Transverse colon (tissue), 4 donors: Measurements from ENCODE around the gene SRMS. TPM values are rescaled to one million over a fixed set of nuclear protein-coding genes. Genes with fewer than 3 reads are reported as not detected.

Experiments used
- DNase-seq: peaks from one replicate; pipeline ENCODE4 v3.0.0-alpha.2; 2019
- H3K27ac ChIP-seq, 4 donors: fragments of 200-600 bp; sonication (generic); 2 replicates each; pipeline ENCODE4 v1.5.1; 2016 to 2018; ENCODE audit warnings: inconsistent platforms in 4 of 4
- H3K27me3 ChIP-seq: fragments of 200-600 bp; sonication (generic); 2 replicates; pipeline ENCODE4 v1.5.1; 2017; ENCODE audit warnings: inconsistent platforms
- H3K36me3 ChIP-seq, 4 donors: fragments of 200-600 bp; sonication (generic); 2 replicates each; pipeline ENCODE4 v1.5.1; 2017 to 2019; ENCODE audit warnings: inconsistent platforms in 4 of 4
- H3K4me1 ChIP-seq, 4 donors: fragments of 200-600 bp; sonication (generic); 2 replicates each; pipeline ENCODE4 v1.5.1; 2017 to 2020; ENCODE audit warnings: inconsistent platforms in 4 of 4
- H3K4me3 ChIP-seq, 4 donors: fragments of 200-600 bp; sonication (generic); 1 replicate in 1 of 4; 2 replicates in 3 of 4; pipeline versions ENCODE4 v1.5.1 to v1.6.1; 2017 to 2019; ENCODE audit warnings: inconsistent platforms in 4 of 4
- H3K9me3 ChIP-seq, 2 donors: fragments of 200-600 bp; sonication (generic); 2 replicates each; pipeline ENCODE4 v1.5.1; 2017 to 2019; ENCODE audit warnings: inconsistent platforms in 2 of 2
- CTCF ChIP-seq, 5 experiments: fragments of 200-600 bp in 3 of 5; fragments of 450-650 bp in 2 of 5; sonication (generic) in 3 of 5; IDR thresholded peaks; 1 replicate in 2 of 5; 2 replicates in 3 of 5; pipeline ENCODE4 v1.5.1; 2016 to 2017; ENCODE audit warnings: antibody characterized with exemption in 5 of 5, inconsistent platforms in 3 of 5, mild to moderate bottlenecking in 2 of 5, moderate library complexity in 1 of 5
- EP300 ChIP-seq: sonication (generic); formaldehyde crosslinking; IDR thresholded peaks from one replicate; pipeline ENCODE4 v1.6.1; 2017; ENCODE audit warnings: antibody characterized with exemption, low read depth
- POLR2A ChIP-seq: fragments of 450-650 bp; IDR thresholded peaks from one replicate; pipeline ENCODE4 v1.6.1; 2016; ENCODE audit warnings: antibody characterized with exemption, mild to moderate bottlenecking, moderate library complexity
- POLR2AphosphoS5 ChIP-seq, 3 donors: sonication (generic); formaldehyde crosslinking; IDR thresholded peaks; one replicate each; pipeline ENCODE4 v1.6.1; 2016; ENCODE audit warnings: antibody characterized with exemption in 3 of 3
- WGBS, 2 donors: methylation state at CpG; one replicate each; pipeline ENCODE4 v1.1.5; 2018; ENCODE audit warnings: low coverage in 1 of 2; 5-methylcytosine and 5-hydroxymethylcytosine counted together
- in situ Hi-C, 4 donors: fragments of 200-750 bp; cut with MboI; loops; one replicate each; pipeline versions ENCODE4 v1.15.0 to v1.15.1; 2017; ENCODE audit warnings: low sequenced_read_pairs in 3 of 4, low pct_ligation_motif_present in 1 of 4, low pct_unique_long_range_greater_than_20kb in 1 of 4
- intact Hi-C: fragments of 100-400 bp; cut with DNase I; formaldehyde crosslinking; loops from one replicate; pipeline ENCODE4 v1.15.1; 2023; ENCODE audit warnings: low total_unique reads
- total RNA-seq, 4 donors: library from RNA; depleted of rRNA; stranded (reverse); fragments of >200 nt; gene quantifications; one replicate each; pipeline ENCODE4 v1.1.0, GENCODE V29; 2016

SRMS gene
- total RNA-seq, 4 donors from 2014 or later, result 0.79 TPM; not detected in 3

- TF ChIP-seq POLR2A, result no peak
- no peak for TF ChIP-seq POLR2AphosphoS5 (IDR thresholded peaks at IDR 0.05)
- TF ChIP-seq EP300, result no peak
- TF ChIP-seq CTCF (IDR thresholded peaks at IDR 0.05), result no peak
- H3K36me3 ChIP-seq, result no peaks in the 10 kb centered on the region
- H3K9me3 ChIP-seq, result no peaks in the 10 kb centered on the region
- H3K4me1 ChIP-seq, result peaks cover 0 to 19% (median 13%) of the 10 kb centered on the region in 4 donors
- no peak overlapping the region for H3K4me3 ChIP-seq
- DNase-seq, result no peak
- H3K27ac ChIP-seq, result no peak overlapping the region
- in situ Hi-C loops (no loop called here), intact Hi-C loops (no loop called here)
- peaks cover 84% of the 10 kb centered on the region for H3K27me3 ChIP-seq
- WGBS, 2 donors, result 60 to 67% methylated on average over 1 to 24 of the region's 24 CpGs
Observed at GRCh38 chr20:63500151-63500901, 47.2 kb downstream of the SRMS start.

- no peak for DNase-seq
- Histone ChIP-seq H3K4me3 (peak overlapping the region in 3 of 4 donors; percentile 19 to 44 (median 29)), H3K27ac (no peak overlapping the region), H3K4me1 (peaks cover 0 to 19% (median 13%) of the 10 kb centered on the region in 4 donors), H3K27me3 (peaks cover 80% of the 10 kb centered on the region), H3K9me3 (no peaks in the 10 kb centered on the region), H3K36me3 (no peaks in the 10 kb centered on the region)
- no peak for TF ChIP-seq POLR2AphosphoS5 (IDR thresholded peaks at IDR 0.05)
- in situ Hi-C loops (no loop called here), intact Hi-C loops (no loop called here)
- 22% methylated on average over 29 of the region's 48 CpGs; no CpG with 5 or more reads in 1 of the 2 donors for WGBS, 2 donors
Observed at GRCh38 chr20:63499338-63499969, 48.1 kb downstream of the SRMS start.

- H3K4me3 ChIP-seq, result peak within 1 kb of the TSS in 3 of 4 donors; percentile 19 to 44 (median 29)
- TF ChIP-seq EP300 (no peak), POLR2AphosphoS5 (IDR thresholded peaks at IDR 0.05) (no peak), POLR2A (no peak), CTCF (IDR thresholded peaks at IDR 0.05) (no peak)
- intact Hi-C loops, result no loop called here
- H3K27me3 ChIP-seq, result peaks cover 80% of the 10 kb centered on the region
- no peaks in the 10 kb centered on the region for H3K36me3 ChIP-seq
- no peak within 1 kb of the TSS for H3K27ac ChIP-seq
- H3K9me3 ChIP-seq, result no peaks in the 10 kb centered on the region
- 1% methylated on average over 19 of the region's 58 CpGs; no CpG with 5 or more reads in 1 of the 2 donors for WGBS, 2 donors
- in situ Hi-C loops, result no loop called here
- H3K4me1 ChIP-seq, result peaks cover 0 to 19% (median 13%) of the 10 kb centered on the region in 4 donors
- no peak for DNase-seq
Observed at GRCh38 chr20:63498960-63499337, 48.6 kb downstream of the SRMS start, which contains the start of gene EEF1A2. Gene EEF1A2, minus strand, starts transcription at chr20:63499083. Its CDS starts 1,320 bp downstream, at chr20:63497763.

- Histone ChIP-seq H3K27me3 (peaks cover 73% of the 10 kb centered on the region), H3K27ac (no peak overlapping the region), H3K9me3 (no peaks in the 10 kb centered on the region), H3K36me3 (no peaks in the 10 kb centered on the region), H3K4me1 (peaks cover 0 to 19% (median 13%) of the 10 kb centered on the region in 4 donors), H3K4me3 (peak overlapping the region in 2 of 4 donors; percentile 29 to 44)
- intact Hi-C loops (no loop called here), in situ Hi-C loops (no loop called here)
- TF ChIP-seq EP300, result no peak
- 10% methylated on average over 34 of the region's 60 CpGs; no CpG with 5 or more reads in 1 of the 2 donors for WGBS, 2 donors
- DNase-seq, result no peak
Observed at GRCh38 chr20:63497946-63498935, 49.3 kb downstream of the SRMS start.
